Neural progenitor cell (in vitro differentiated cells): Measurements from ENCODE around the gene STARD10.
"Not testable (repeated sequence)": the region's sequence is repeated elsewhere in the genome, so short reads cannot be mapped to it uniquely, and the experiment has no call there.

Source experiments
- EZH2 ChIP-seq: fragments of 200-600 bp; sonication (generic); IDR thresholded peaks from 2 replicates; pipeline ENCODE4 v1.6.1; 2017; ENCODE audit warnings: antibody characterized with exemption, mild to moderate bottlenecking, moderate library complexity
- EZH2phosphoT487 ChIP-seq: fragments of 200-600 bp; sonication (generic); IDR thresholded peaks from 2 replicates; pipeline ENCODE4 v1.6.1; 2017; ENCODE audit warnings: antibody characterized with exemption
- TF ChIP-seq, protein P1 (sequence below): fragments of 200-600 bp; sonication (generic); IDR thresholded peaks from 2 replicates; pipeline ENCODE4 v1.5.1; 2017; ENCODE audit warnings: antibody characterized with exemption, mild to moderate bottlenecking

DNA sequence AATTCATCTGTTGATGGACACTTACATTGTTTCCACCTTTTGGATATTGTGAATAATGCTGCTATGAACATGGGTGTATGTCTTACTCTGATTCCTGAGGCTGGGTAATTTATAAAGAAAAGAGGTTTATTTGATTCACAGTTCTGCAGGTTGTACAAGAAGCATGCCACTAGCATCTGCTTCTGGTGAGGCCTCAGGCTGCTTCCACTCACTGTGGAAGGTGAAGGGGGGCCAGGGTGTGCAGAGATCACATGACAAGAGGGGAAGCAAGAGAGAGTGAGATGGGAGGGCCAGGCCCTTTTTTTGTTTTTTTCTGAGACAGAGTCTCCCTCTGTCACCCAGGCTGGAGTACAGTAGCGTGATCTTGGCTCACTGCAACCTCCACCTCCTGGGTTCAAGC, 12.5 kb upstream of the STARD10 start:
- TF ChIP-seq, protein P1, sequence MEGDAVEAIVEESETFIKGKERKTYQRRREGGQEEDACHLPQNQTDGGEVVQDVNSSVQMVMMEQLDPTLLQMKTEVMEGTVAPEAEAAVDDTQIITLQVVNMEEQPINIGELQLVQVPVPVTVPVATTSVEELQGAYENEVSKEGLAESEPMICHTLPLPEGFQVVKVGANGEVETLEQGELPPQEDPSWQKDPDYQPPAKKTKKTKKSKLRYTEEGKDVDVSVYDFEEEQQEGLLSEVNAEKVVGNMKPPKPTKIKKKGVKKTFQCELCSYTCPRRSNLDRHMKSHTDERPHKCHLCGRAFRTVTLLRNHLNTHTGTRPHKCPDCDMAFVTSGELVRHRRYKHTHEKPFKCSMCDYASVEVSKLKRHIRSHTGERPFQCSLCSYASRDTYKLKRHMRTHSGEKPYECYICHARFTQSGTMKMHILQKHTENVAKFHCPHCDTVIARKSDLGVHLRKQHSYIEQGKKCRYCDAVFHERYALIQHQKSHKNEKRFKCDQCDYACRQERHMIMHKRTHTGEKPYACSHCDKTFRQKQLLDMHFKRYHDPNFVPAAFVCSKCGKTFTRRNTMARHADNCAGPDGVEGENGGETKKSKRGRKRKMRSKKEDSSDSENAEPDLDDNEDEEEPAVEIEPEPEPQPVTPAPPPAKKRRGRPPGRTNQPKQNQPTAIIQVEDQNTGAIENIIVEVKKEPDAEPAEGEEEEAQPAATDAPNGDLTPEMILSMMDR: not testable (repeated sequence)
- TF ChIP-seq EZH2, EZH2phosphoT487: not testable (repeated sequence)
